Right atrium auricular region (tissue), 2 donors: ENCODE measurements around the gene TPPP2. TPM values are rescaled to one million over a fixed set of nuclear protein-coding genes. Genes with fewer than 3 reads are reported as not detected.

Experiments
- DNase-seq: peaks from one replicate; pipeline ENCODE4 v3.0.0-alpha.2; 2019; ENCODE audit warnings: low spot score
- H3K27ac ChIP-seq, 2 donors: fragments of 200-600 bp; sonication (generic); 1 replicate in 1 of 2; 2 replicates in 1 of 2; pipeline ENCODE4 v1.5.1; 2016 to 2019
- H3K27me3 ChIP-seq, 2 donors: fragments of 200-600 bp; sonication (generic); one replicate each; pipeline versions ENCODE4 v1.5.1 to v1.6.0; 2017 to 2019
- H3K36me3 ChIP-seq: fragments of 200-600 bp; sonication (generic); one replicate; pipeline ENCODE4 v1.5.1; 2016
- H3K4me1 ChIP-seq, 2 donors: fragments of 200-600 bp; sonication (generic); one replicate each; pipeline versions ENCODE4 v1.5.1 to v1.6.0; 2017 to 2019
- H3K4me3 ChIP-seq, 2 donors: fragments of 200-600 bp; sonication (generic); 1 replicate in 1 of 2; 2 replicates in 1 of 2; pipeline ENCODE4 v1.5.1; 2017 to 2019; ENCODE audit warnings: mild to moderate bottlenecking in 1 of 2, moderate library complexity in 1 of 2
- H3K9me3 ChIP-seq, 2 donors: fragments of 200-600 bp; sonication (generic); one replicate each; pipeline ENCODE4 v1.5.1; 2019
- total RNA-seq, 2 donors: library from RNA; depleted of rRNA; stranded (reverse); fragments of >200 nt; gene quantifications; one replicate each; pipeline ENCODE4 v1.1.0, GENCODE V29; 2016
- TF ChIP-seq, protein P1 (sequence below), 2 donors: fragments of 200-600 bp; sonication (generic); IDR thresholded peaks; one replicate each; pipeline ENCODE4 v1.5.1; 2019; ENCODE audit warnings: antibody characterized with exemption in 2 of 2

The TPPP2 gene
- total RNA-seq, 2 donors from 2014 or later, result 0.86 TPM; not detected in 1

- Histone ChIP-seq H3K27me3 (no peaks in the 10 kb centered on the region), H3K4me1 (peaks cover 0 to 41% of the 10 kb centered on the region in 2 donors), H3K27ac (peak overlapping the region; percentile 88 to 90), H3K4me3 (peak overlapping the region; percentile 64 to 83), H3K9me3 (no peaks in the 10 kb centered on the region), H3K36me3 (no peaks in the 10 kb centered on the region)
- DNase-seq, result peak; percentile 77
- TF ChIP-seq, protein P1, sequence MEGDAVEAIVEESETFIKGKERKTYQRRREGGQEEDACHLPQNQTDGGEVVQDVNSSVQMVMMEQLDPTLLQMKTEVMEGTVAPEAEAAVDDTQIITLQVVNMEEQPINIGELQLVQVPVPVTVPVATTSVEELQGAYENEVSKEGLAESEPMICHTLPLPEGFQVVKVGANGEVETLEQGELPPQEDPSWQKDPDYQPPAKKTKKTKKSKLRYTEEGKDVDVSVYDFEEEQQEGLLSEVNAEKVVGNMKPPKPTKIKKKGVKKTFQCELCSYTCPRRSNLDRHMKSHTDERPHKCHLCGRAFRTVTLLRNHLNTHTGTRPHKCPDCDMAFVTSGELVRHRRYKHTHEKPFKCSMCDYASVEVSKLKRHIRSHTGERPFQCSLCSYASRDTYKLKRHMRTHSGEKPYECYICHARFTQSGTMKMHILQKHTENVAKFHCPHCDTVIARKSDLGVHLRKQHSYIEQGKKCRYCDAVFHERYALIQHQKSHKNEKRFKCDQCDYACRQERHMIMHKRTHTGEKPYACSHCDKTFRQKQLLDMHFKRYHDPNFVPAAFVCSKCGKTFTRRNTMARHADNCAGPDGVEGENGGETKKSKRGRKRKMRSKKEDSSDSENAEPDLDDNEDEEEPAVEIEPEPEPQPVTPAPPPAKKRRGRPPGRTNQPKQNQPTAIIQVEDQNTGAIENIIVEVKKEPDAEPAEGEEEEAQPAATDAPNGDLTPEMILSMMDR (IDR thresholded peaks at IDR 0.05), result peak; percentile 61 to 78
Measured at GRCh38 chr14:21068521-21069387, 38.7 kb downstream of the TPPP2 start.

GRCh38 chr14:21069388-21070082, 39.5 kb downstream of the TPPP2 start:
- TF ChIP-seq, protein P1 (IDR thresholded peaks at IDR 0.05), result no peak
- Histone ChIP-seq H3K4me1 (peaks cover 0 to 41% of the 10 kb centered on the region in 2 donors), H3K27me3 (no peaks in the 10 kb centered on the region), H3K4me3 (peak overlapping the region; percentile 64 to 83), H3K27ac (peak overlapping the region; percentile 88 to 90), H3K36me3 (no peaks in the 10 kb centered on the region), H3K9me3 (no peaks in the 10 kb centered on the region)
- DNase-seq, result no peak

DNA sequence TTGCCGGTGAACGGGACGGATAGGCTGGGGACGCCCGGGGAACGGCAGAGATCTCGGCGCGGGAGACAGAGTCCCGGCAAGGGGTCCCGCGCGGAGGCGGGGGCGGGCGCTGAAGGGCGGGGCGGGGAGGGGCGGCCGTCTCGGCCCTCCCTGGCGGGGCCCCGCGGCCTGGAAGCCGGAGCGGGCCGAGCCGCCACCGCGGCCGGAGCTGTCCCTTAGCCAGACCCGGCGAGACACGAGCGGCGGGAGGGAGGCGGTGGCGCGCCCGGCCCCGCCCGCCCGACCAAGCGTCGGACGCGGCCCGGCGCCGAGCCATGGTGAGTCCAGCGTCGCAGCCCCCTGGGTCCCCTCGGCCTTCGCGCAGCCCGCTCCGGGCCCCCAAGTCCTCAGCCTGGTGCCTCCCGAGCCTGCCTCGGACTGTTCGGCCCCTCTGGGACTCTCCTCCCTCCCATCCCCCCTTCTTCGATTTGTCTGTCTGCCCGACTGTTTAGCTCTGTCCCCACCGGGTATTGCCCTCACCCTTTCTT, 40.1 kb downstream of the TPPP2 start, which contains the start of gene ARHGEF40:
Gene ARHGEF40 (plus strand): TSS at position 222 of the 527 bp plus-strand sequence. CDS start 93 bp downstream, at position 315.
- no peak for DNase-seq

GRCh38 chr14:21070610-21071224, 40.7 kb downstream of the TPPP2 start:
- Histone ChIP-seq H3K27me3 (no peaks in the 10 kb centered on the region), H3K27ac (peak overlapping the region; percentile 88 to 90), H3K4me3 (peak overlapping the region; percentile 64 to 83), H3K9me3 (no peaks in the 10 kb centered on the region), H3K36me3 (peaks cover 4% of the 10 kb centered on the region), H3K4me1 (peaks cover 0 to 41% of the 10 kb centered on the region in 2 donors)
- TF ChIP-seq, protein P1 (IDR thresholded peaks at IDR 0.05), result no peak
- no peak for DNase-seq

More for the DNA sequence above, 40.1 kb downstream of the TPPP2 start, which contains the start of gene ARHGEF40:
- peaks cover 0 to 41% of the 10 kb centered on the region in 2 donors for H3K4me1 ChIP-seq
- H3K36me3 ChIP-seq, result no peaks in the 10 kb centered on the region
- peak within 1 kb of the TSS; percentile 64 to 83 for H3K4me3 ChIP-seq
- H3K27me3 ChIP-seq, result no peaks in the 10 kb centered on the region
- TF ChIP-seq, protein P1 (IDR thresholded peaks at IDR 0.05), result no peak
- H3K9me3 ChIP-seq, result no peaks in the 10 kb centered on the region
- H3K27ac ChIP-seq, result peak within 1 kb of the TSS; percentile 88 to 90

- Histone ChIP-seq H3K27ac (peak overlapping the region; percentile 88 to 90), H3K4me1 (peaks cover 0 to 41% of the 10 kb centered on the region in 2 donors), H3K4me3 (peak overlapping the region; percentile 64 to 83), H3K27me3 (no peaks in the 10 kb centered on the region), H3K9me3 (no peaks in the 10 kb centered on the region), H3K36me3 (peaks cover 11% of the 10 kb centered on the region)
- peak; percentile 89 for DNase-seq
- TF ChIP-seq, protein P1 (IDR thresholded peaks at IDR 0.05), result no peak
Measured at GRCh38 chr14:21071225-21072030, 41.4 kb downstream of the TPPP2 start.
